Osteoblast (primary cell): ENCODE data around the gene WSCD1. TPM values are rescaled to one million over a fixed set of nuclear protein-coding genes. Genes with fewer than 3 reads are reported as not detected.

Experiments used
- DNase-seq: peaks from one replicate; pipeline ENCODE4 v3.0.0; 2011; ENCODE audit warnings: low spot score, mixed read lengths; ENCODE audit not compliant: insufficient read length; ENCODE audit errors: missing footprints
- H2AFZ ChIP-seq: 2 replicates; pipeline ENCODE4 v1.6.0; 2011; ENCODE audit warnings: mild to moderate bottlenecking, low read length
- H3K27ac ChIP-seq: 2 replicates; pipeline ENCODE4 v1.5.1; 2011; ENCODE audit warnings: mild to moderate bottlenecking, low read depth, low read length, moderate library complexity
- H3K27me3 ChIP-seq: 2 replicates; pipeline ENCODE4 v1.6.0; 2012; ENCODE audit warnings: mild to moderate bottlenecking, control low read depth, inconsistent platforms, low read length, moderate library complexity; ENCODE audit not compliant: insufficient read depth
- H3K36me3 ChIP-seq: 2 replicates; pipeline ENCODE4 v1.5.1; 2011; ENCODE audit warnings: mild to moderate bottlenecking, low read length, control low read depth, moderate library complexity; ENCODE audit not compliant: insufficient read depth
- H3K4me1 ChIP-seq: 2 replicates; pipeline ENCODE4 v1.5.1; 2011; ENCODE audit warnings: mild to moderate bottlenecking, low read length, control low read depth, moderate library complexity; ENCODE audit not compliant: insufficient read depth
- H3K4me2 ChIP-seq: 2 replicates; pipeline ENCODE4 v1.6.0; 2011; ENCODE audit warnings: mild to moderate bottlenecking, low read length; ENCODE audit not compliant: insufficient read depth
- H3K4me3 ChIP-seq: fragments of 200-600 bp; sonication (generic); 3 replicates; pipeline ENCODE4 v1.5.1; 2012; ENCODE audit warnings: mild to moderate bottlenecking, low read length, inconsistent platforms; ENCODE audit not compliant: insufficient read depth
- H3K79me2 ChIP-seq: 2 replicates; pipeline ENCODE4 v1.6.0; 2012; ENCODE audit warnings: mild to moderate bottlenecking, low read length, control low read depth, inconsistent platforms; ENCODE audit not compliant: insufficient read depth
- H3K9me3 ChIP-seq: 2 replicates; pipeline ENCODE4 v1.5.1; 2011; ENCODE audit warnings: low read depth, low read length, control low read depth
- H4K20me1 ChIP-seq: 2 replicates; pipeline ENCODE4 v1.6.0; 2012; ENCODE audit warnings: mild to moderate bottlenecking, low read length, control low read depth; ENCODE audit not compliant: insufficient read depth
- total RNA-seq: library from RNA; depleted of rRNA; stranded (reverse); fragments of >200 nt; gene quantifications from 2 replicates; pipeline ENCODE4 v1.2.3, GENCODE V29; 2012
- TF ChIP-seq, protein P1 (sequence below): IDR thresholded peaks from 2 replicates; pipeline ENCODE4 v1.5.1; 2011; ENCODE audit warnings: mild to moderate bottlenecking, low read depth, low read length, moderate library complexity; ENCODE audit errors: extremely low read depth

WSCD1 gene
- total RNA-seq, 1 donor = not detected

DNA sequence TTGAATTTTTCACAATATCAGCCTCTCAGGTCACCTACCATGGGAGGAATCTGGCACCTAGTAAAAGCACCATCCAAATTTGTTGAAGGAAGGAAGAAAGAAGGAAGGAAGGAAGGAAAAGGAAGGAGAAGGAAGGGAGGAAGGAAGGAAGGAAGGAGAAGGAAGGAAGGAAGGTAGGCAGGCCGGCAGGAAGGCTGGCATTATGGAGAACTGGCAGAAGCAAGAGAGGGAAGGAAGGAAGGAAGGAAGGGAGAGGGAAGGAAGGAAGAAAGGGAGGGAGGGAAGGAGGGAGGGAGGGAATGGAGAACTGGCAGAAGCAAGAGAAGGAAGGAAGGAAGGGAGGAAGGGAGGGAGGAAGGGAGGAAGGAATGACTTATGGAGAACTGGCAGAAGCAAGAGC lies 24.3 kb downstream of the WSCD1 start:
- Histone ChIP-seq H3K27me3 (peaks cover 4% of the 10 kb centered on the region), H2AFZ (no peak overlapping the region), H3K79me2 (no peaks in the 10 kb centered on the region), H3K4me1 (no peaks in the 10 kb centered on the region), H3K4me3 (no peak overlapping the region), H3K9me3 (no peaks in the 10 kb centered on the region), H3K36me3 (no peaks in the 10 kb centered on the region), H4K20me1 (no peaks in the 10 kb centered on the region), H3K4me2 (no peak overlapping the region), H3K27ac (no peak overlapping the region)
- TF ChIP-seq, protein P1, sequence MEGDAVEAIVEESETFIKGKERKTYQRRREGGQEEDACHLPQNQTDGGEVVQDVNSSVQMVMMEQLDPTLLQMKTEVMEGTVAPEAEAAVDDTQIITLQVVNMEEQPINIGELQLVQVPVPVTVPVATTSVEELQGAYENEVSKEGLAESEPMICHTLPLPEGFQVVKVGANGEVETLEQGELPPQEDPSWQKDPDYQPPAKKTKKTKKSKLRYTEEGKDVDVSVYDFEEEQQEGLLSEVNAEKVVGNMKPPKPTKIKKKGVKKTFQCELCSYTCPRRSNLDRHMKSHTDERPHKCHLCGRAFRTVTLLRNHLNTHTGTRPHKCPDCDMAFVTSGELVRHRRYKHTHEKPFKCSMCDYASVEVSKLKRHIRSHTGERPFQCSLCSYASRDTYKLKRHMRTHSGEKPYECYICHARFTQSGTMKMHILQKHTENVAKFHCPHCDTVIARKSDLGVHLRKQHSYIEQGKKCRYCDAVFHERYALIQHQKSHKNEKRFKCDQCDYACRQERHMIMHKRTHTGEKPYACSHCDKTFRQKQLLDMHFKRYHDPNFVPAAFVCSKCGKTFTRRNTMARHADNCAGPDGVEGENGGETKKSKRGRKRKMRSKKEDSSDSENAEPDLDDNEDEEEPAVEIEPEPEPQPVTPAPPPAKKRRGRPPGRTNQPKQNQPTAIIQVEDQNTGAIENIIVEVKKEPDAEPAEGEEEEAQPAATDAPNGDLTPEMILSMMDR = no peak
- DNase-seq = no peak

DNA sequence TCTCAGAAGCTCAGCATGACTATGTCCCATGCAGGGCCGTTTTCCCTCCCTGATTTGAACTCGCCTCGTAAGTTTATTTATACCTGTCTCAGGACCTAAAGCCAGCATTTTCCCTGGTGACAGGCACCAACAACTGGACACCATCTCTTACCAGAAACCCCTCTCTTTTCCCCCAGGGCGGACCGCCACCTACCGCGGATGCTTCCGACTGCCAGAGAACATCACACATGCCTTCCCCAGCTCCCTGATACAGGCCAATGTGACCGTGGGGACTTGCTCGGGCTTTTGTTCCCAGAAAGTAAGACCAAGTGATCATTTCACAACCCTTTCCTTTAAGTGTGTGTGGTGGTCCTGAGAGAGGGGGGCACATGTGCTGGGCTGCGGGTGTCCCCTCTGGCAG lies 24.7 kb downstream of the WSCD1 start:
- H3K9me3 ChIP-seq = no peaks in the 10 kb centered on the region
- no peaks in the 10 kb centered on the region for H3K79me2 ChIP-seq
- H2AFZ ChIP-seq = no peak overlapping the region
- no peaks in the 10 kb centered on the region for H4K20me1 ChIP-seq
- no peak overlapping the region for H3K4me2 ChIP-seq
- TF ChIP-seq, protein P1 = no peak
- H3K4me1 ChIP-seq = no peaks in the 10 kb centered on the region
- DNase-seq = no peak
- H3K4me3 ChIP-seq = no peak overlapping the region
- no peak overlapping the region for H3K27ac ChIP-seq
- peaks cover 4% of the 10 kb centered on the region for H3K27me3 ChIP-seq
- no peaks in the 10 kb centered on the region for H3K36me3 ChIP-seq

DNA sequence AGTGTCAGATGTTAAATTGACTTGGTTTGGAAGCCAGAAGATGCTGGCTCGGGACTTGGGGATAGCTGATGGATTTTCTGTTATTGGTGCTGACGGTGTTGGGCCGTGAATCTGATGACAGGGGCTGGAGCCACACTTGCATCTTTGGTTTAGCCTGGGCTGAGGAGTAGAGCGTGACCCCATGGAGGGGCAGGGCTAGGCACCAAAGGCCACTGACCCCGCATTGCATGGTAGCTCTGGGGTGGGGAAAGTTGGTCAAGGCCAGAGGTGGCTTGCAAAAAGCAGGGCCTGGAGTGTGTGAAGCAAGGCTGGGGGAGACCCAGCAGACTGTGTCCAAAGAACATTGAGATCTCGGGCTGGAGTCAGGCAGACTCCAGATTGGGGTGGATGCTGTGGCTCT lies 25.3 kb downstream of the WSCD1 start:
- Histone ChIP-seq H3K9me3 (no peaks in the 10 kb centered on the region), H3K4me2 (no peak overlapping the region), H3K79me2 (no peaks in the 10 kb centered on the region), H3K27ac (no peak overlapping the region), H3K36me3 (no peaks in the 10 kb centered on the region), H3K27me3 (peaks cover 4% of the 10 kb centered on the region), H3K4me1 (no peaks in the 10 kb centered on the region), H3K4me3 (no peak overlapping the region), H2AFZ (no peak overlapping the region), H4K20me1 (no peaks in the 10 kb centered on the region)
- DNase-seq = no peak
- TF ChIP-seq, protein P1 = no peak

DNA sequence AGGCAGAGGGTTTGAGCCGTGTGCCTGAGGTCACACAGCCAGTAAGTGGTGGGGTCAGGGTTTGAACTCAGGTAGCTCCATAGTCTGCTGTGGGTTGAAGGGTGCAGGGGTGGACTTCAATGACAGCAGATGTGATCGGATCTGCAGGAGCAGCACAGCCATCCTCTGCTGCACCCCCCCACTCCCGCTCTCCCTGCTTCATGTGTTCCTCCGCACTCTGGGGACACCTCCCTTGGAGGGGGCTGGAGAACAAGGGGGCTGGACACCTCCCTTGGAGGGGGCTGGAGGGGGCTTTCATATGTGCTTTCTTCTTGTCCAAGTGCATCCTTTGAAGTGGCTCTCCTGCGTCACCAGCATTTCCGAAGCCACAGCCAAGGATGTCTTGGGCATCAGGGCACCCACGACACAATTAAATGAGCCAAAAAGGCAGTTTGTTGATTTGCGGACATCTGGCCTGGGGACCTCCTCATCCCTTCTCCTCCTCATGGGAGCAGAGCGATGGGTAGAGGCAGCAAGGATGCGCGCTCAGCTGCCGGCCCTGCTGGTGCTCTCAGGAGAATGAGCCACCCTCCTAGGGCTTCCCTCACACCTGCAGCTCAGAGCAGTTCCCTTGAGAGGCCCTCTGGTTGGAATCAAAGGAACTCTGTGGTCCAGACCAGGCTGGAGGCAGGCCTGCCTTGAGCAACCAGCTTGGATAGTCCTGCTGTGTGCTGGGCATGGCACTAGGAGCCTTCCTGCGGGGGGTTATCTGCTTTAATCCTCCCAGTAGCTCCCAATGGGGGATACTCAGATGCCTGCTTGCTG lies 26.2 kb downstream of the WSCD1 start:
- Histone ChIP-seq H3K4me3 (no peak overlapping the region), H3K79me2 (no peaks in the 10 kb centered on the region), H3K36me3 (no peaks in the 10 kb centered on the region), H3K4me1 (no peaks in the 10 kb centered on the region), H4K20me1 (no peaks in the 10 kb centered on the region), H2AFZ (no peak overlapping the region), H3K9me3 (no peaks in the 10 kb centered on the region), H3K27ac (no peak overlapping the region), H3K27me3 (peaks cover 6% of the 10 kb centered on the region), H3K4me2 (no peak overlapping the region)
- TF ChIP-seq, protein P1 = no peak
- no peak for DNase-seq
